ENCODE results near the gene ZBTB39.

- TF ChIP-seq CTCF (IDR thresholded peaks at IDR 0.05): no peak
- no peak for TF ChIP-seq FOXM1 (IDR thresholded peaks at IDR 0.05; ENCODE audit: low read depth)
- no peak for TF ChIP-seq USF2 (IDR thresholded peaks at IDR 0.05; ENCODE audit: borderline replicate concordance, low read depth, low read length)
- TF ChIP-seq SMC3 (IDR thresholded peaks at IDR 0.05; ENCODE audit: low read depth, low read length): no peak
- TF ChIP-seq RAD21 (IDR thresholded peaks at IDR 0.05; ENCODE audit: low read length): no peak
- no peak for TF ChIP-seq REST (IDR thresholded peaks at IDR 0.05; ENCODE audit: low read depth, low read length)
These were observed 1.7 kb downstream of the ZBTB39 start for GRCh38 chr12:57004651-57005050.

Measured in SK-N-SH (cell line).